Forelimb muscle (tissue), 1 donor: ENCODE data around the gene RETREG3. TPM values are rescaled to one million over a fixed set of nuclear protein-coding genes. Genes with fewer than 3 reads are reported as not detected.

Experiments used
- DNase-seq: peaks from one replicate; pipeline ENCODE4 v3.0.0-alpha.2; 2013; ENCODE audit warnings: low read depth
- polyA plus RNA-seq: library from polyadenylated mRNA; unstranded; fragments of 120-200 nt; gene quantifications from one replicate; pipeline ENCODE4 v1.2.1, GENCODE V29; 2013; ENCODE audit not compliant: insufficient read length

The RETREG3 gene
- polyA plus RNA-seq, 1 donor, result 34.0 TPM

- DNase-seq, result no peak
Measured at GRCh38 chr17:42531455-42532354, 77.5 kb downstream of the RETREG3 start.

- DNase-seq, result no peak
Measured at GRCh38 chr17:42530952-42531454, 78.2 kb downstream of the RETREG3 start.

Other genes with a start within 250 kb of the RETREG3 start
- 47.6 TPM for gene STAT3, start 220.9 kb downstream of the RETREG3 start, polyA plus RNA-seq
- gene CAVIN1, start 186.1 kb downstream of the RETREG3 start, polyA plus RNA-seq, result 242 TPM
- gene ATP6V0A1, start 150.5 kb downstream of the RETREG3 start, polyA plus RNA-seq, result 27.6 TPM
- 18.7 TPM for gene NAGLU, start 73.1 kb downstream of the RETREG3 start, polyA plus RNA-seq
- gene HSD17B1, start 56.5 kb downstream of the RETREG3 start, polyA plus RNA-seq, result 2.9 TPM
- 23.1 TPM for gene COASY, start 47.2 kb downstream of the RETREG3 start, polyA plus RNA-seq
- gene MLX, start 42.3 kb downstream of the RETREG3 start, polyA plus RNA-seq, result 38.2 TPM
- 9.3 TPM for gene PSMC3IP, start 31.6 kb downstream of the RETREG3 start, polyA plus RNA-seq
- 33.7 TPM for gene TUBG1, start 309 bp upstream of the RETREG3 start, polyA plus RNA-seq
- 14.7 TPM for gene TUBG2, start 49.9 kb upstream of the RETREG3 start, polyA plus RNA-seq
- 49.6 TPM for gene PLEKHH3, start 67.6 kb upstream of the RETREG3 start, polyA plus RNA-seq
- 1.9 TPM for gene CCR10, start 72.5 kb upstream of the RETREG3 start, polyA plus RNA-seq
- 9.4 TPM for gene CNTNAP1, start 73.2 kb upstream of the RETREG3 start, polyA plus RNA-seq
- gene EZH1, start 135.7 kb upstream of the RETREG3 start, polyA plus RNA-seq, result 22.6 TPM
- 64.1 TPM for gene RAMP2, start 151.9 kb upstream of the RETREG3 start, polyA plus RNA-seq
- 27.7 TPM for gene VPS25, start 164.1 kb upstream of the RETREG3 start, polyA plus RNA-seq
- gene WNK4, start 171.2 kb upstream of the RETREG3 start, polyA plus RNA-seq, result 0.43 TPM
- 50.6 TPM for gene COA3, start 189.3 kb upstream of the RETREG3 start, polyA plus RNA-seq
- 0.70 TPM for gene CNTD1, start 189.5 kb upstream of the RETREG3 start, polyA plus RNA-seq
- gene BECN1, start 214.9 kb upstream of the RETREG3 start, polyA plus RNA-seq, result 41.7 TPM
- gene PSME3, start 224.0 kb upstream of the RETREG3 start, polyA plus RNA-seq, result 45.7 TPM
- 1.0 TPM for gene AOC2, start 235.2 kb upstream of the RETREG3 start, polyA plus RNA-seq
- 13.3 TPM for gene AOC3, start 241.8 kb upstream of the RETREG3 start, polyA plus RNA-seq